HepG2 (cell line): ENCODE results near the gene CYP4A22. TPM values are rescaled to one million over a fixed set of nuclear protein-coding genes. Genes with fewer than 3 reads are reported as not detected.

Experiments
- AGO1 ChIP-seq: fragments of 200-400 bp; formaldehyde crosslinking; IDR thresholded peaks from 2 replicates; pipeline ENCODE4 v1.6.1; 2017; ENCODE audit warnings: mild to moderate bottlenecking, low read depth, low read length, moderate library complexity; ENCODE audit not compliant: poor library complexity, severe bottlenecking
- ARID2 ChIP-seq: sonication (generic); formaldehyde crosslinking; IDR thresholded peaks from 2 replicates; pipeline ENCODE4 v1.8.1; 2022; ENCODE audit warnings: mild to moderate bottlenecking, missing genetic modification reagents, borderline replicate concordance
- FOXJ3 ChIP-seq: sonication (generic); formaldehyde crosslinking; IDR thresholded peaks from 2 replicates; pipeline ENCODE4 v1.4.0; 2020; ENCODE audit warnings: missing genetic modification reagents, mild to moderate bottlenecking, borderline replicate concordance
- KDM2A ChIP-seq: sonication (generic); formaldehyde crosslinking; IDR thresholded peaks from 2 replicates; pipeline ENCODE4 v1.4.0; 2020; ENCODE audit warnings: low read depth, missing genetic modification reagents, borderline replicate concordance
- MEIS2 ChIP-seq: sonication (generic); formaldehyde crosslinking; IDR thresholded peaks from 2 replicates; pipeline ENCODE4 v1.9.0; 2021; ENCODE audit warnings: mild to moderate bottlenecking, missing genetic modification reagents
- MTF2 ChIP-seq: sonication (generic); formaldehyde crosslinking; IDR thresholded peaks from 2 replicates; pipeline ENCODE4 v1.5.0; 2020; ENCODE audit warnings: missing genetic modification reagents, borderline replicate concordance
- NFE2L1 ChIP-seq: sonication (generic); formaldehyde crosslinking; IDR thresholded peaks from 2 replicates; pipeline ENCODE4 v1.4.0; 2020; ENCODE audit warnings: missing genetic modification reagents, mild to moderate bottlenecking, borderline replicate concordance
- NR2F1 ChIP-seq, 2 experiments: fragments of 450-650 bp in 1 of 2; formaldehyde crosslinking in 1 of 2; IDR thresholded peaks; 2 replicates each; pipeline versions ENCODE4 v1.5.0 to v1.6.1; 2016 to 2020; ENCODE audit warnings: mild to moderate bottlenecking in 1 of 2, missing compliant biosample characterization in 1 of 2, missing genetic modification reagents in 1 of 2, moderate library complexity in 1 of 2
- POLR2G ChIP-seq: fragments of 200-400 bp; formaldehyde crosslinking; IDR thresholded peaks from 2 replicates; pipeline ENCODE4 v1.6.1; 2018; ENCODE audit warnings: mild to moderate bottlenecking, low read depth, low read length, moderate library complexity
- PPARG ChIP-seq: conservative IDR thresholded peaks from 2 replicates; pipeline ENCODE4 v1.6.1; 2016; ENCODE audit warnings: missing biosample characterization, missing genetic modification reagents
- SNRNP70 ChIP-seq: fragments of 200-400 bp; formaldehyde crosslinking; IDR thresholded peaks from 2 replicates; pipeline ENCODE4 v1.6.1; 2017; ENCODE audit warnings: mild to moderate bottlenecking, low read depth, low read length, moderate library complexity
- SOX5 ChIP-seq: IDR thresholded peaks from 2 replicates; pipeline ENCODE4 v1.6.1; 2016; ENCODE audit warnings: borderline replicate concordance
- ZNF282 ChIP-seq: fragments of 450-650 bp; IDR thresholded peaks from 2 replicates; pipeline ENCODE4 v1.6.1; 2018; ENCODE audit not compliant: partially characterized antibody
- ZNF335 ChIP-seq: sonication (generic); formaldehyde crosslinking; IDR thresholded peaks from 2 replicates; pipeline ENCODE4 v1.4.0; 2020; ENCODE audit warnings: missing genetic modification reagents
- ZNF407 ChIP-seq: sonication (generic); formaldehyde crosslinking; IDR thresholded peaks from one replicate; pipeline ENCODE4 v1.5.1; 2020; ENCODE audit warnings: mild to moderate bottlenecking, missing genetic modification reagents; ENCODE audit errors: not compliant biosample characterization
- ZNF800 ChIP-seq: sonication (generic); formaldehyde crosslinking; IDR thresholded peaks from 2 replicates; pipeline ENCODE4 v1.4.0; 2020; ENCODE audit warnings: missing genetic modification reagents
- polyA plus RNA-seq, 8 experiments: library from polyadenylated mRNA; depleted of rRNA in 3 of 8; stranded (reverse) in 7 of 8; unstranded in 1 of 8; fragments of >200 nt; fragmentation: Illumina TruSeq in 4 of 8; extraction: Trizol in 4 of 8; gene quantifications; 2 replicates each; pipeline versions ENCODE4 v1.2.1 to v1.2.3, GENCODE V29; 2011 to 2016; ENCODE audit warnings: low read depth in 4 of 8, missing spikeins in 1 of 8, mixed read lengths in 1 of 8; ENCODE audit not compliant: insufficient read depth in 1 of 8
- total RNA-seq, 5 experiments: library from RNA; depleted of rRNA; stranded (reverse); fragments of >200 nt; fragmentation: Illumina TruSeq; extraction: Trizol; gene quantifications; 2 replicates each; pipeline ENCODE4 v1.2.3, GENCODE V29; 2016; ENCODE audit warnings: low read depth in 1 of 5
- TF ChIP-seq, protein P1 (sequence below): IDR thresholded peaks from 2 replicates; pipeline ENCODE4 v1.6.1; 2016

CYP4A22 gene
- total and polyA plus RNA-seq, 2 of the 13 experiments (the other 11 are each of a cell fraction or from before 2014, with no cell fraction given): not detected

DNA sequence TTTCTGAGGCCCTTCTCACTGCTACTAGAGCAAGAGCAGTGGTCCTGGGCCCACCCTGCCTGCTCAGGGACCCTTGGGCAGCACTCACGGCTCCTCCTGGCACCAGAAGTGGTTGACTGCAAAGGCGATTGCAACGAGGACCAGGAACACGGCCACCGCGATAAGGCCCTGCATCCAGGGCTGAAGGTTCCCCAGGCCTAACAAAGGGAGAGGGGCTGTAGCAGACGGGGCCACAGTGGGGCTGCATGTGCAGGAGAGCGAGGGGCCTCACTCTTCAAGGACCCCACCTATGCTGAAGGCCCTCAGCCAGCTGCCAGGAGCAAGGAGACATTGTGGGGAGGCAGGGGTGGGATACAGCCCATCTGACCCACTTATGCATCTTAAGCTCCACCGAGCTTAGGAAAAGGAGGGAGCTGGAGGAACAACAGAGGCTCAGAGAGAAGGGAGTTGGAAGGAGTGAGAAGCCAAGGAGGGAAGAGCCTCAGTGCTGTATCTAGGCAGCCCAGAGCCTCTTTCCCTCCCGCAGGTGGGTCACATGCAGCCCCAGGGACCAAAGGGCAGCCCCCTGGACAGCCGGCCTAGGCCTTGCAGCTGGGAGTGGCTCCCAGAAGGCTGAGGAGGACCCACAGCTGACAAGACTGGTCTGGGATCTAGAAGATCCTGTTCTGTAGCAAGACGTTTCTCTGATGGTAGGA lies 50.1 kb downstream of the CYP4A22 start (continued):
- TF ChIP-seq ZNF407 (CRISPR knock-in tag) (no peak), MTF2 (CRISPR knock-in tag) (no peak), ZNF335 (CRISPR knock-in tag) (no peak), SNRNP70 (no peak), POLR2G (no peak), PPARG (CRISPR knock-in tag) (no peak), NFE2L1 (CRISPR knock-in tag) (no peak), KDM2A (CRISPR knock-in tag) (peak; percentile 60; the same call in 1 of the 2 replicates), FOXJ3 (CRISPR knock-in tag) (no peak), NR2F1 (CRISPR knock-in tag; IDR thresholded peaks at IDR 0.05) (no peak), ZNF800 (CRISPR knock-in tag) (no peak), ZNF282 (no peak), AGO1 (no peak), ARID2 (CRISPR knock-in tag) (no peak), SOX5 (CRISPR knock-in tag) (no peak), MEIS2 (CRISPR knock-in tag) (no peak)
- TF ChIP-seq, protein P1, sequence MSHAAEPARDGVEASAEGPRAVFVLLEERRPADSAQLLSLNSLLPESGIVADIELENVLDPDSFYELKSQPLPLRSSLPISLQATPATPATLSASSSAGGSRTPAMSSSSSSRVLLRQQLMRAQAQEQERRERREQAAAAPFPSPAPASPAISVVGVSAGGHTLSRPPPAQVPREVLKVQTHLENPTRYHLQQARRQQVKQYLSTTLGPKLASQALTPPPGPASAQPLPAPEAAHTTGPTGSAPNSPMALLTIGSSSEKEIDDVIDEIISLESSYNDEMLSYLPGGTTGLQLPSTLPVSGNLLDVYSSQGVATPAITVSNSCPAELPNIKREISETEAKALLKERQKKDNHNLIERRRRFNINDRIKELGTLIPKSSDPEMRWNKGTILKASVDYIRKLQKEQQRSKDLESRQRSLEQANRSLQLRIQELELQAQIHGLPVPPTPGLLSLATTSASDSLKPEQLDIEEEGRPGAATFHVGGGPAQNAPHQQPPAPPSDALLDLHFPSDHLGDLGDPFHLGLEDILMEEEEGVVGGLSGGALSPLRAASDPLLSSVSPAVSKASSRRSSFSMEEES (CRISPR knock-in tag): peak; percentile 81
